AG04449 (cell line): ENCODE data around the gene OR52E6.

Source experiments
- CTCF ChIA-PET: fragments of 350-600 bp; formaldehyde crosslinking; extraction: SDS; loops from one replicate; lab custom pipeline; 2021; ENCODE audit warnings: antibody characterized with exemption; lab: Yijun Ruan, JAX
- POLR2A ChIA-PET: fragments of 400-600, 350-600 bp; formaldehyde crosslinking; extraction: SDS; loops from one replicate; lab custom pipeline; 2020; ENCODE audit warnings: antibody characterized with exemption, inconsistent platforms; lab: Yijun Ruan, JAX
- DNase-seq: peaks from one replicate; pipeline ENCODE4 v3.0.0-alpha.2; 2010; ENCODE audit warnings: low read depth, low spot score
- H3K4me3 ChIP-seq: 2 replicates; pipeline ENCODE4 v1.5.1; 2011; ENCODE audit warnings: low read depth, mild to moderate bottlenecking, control low read depth, low read length
- CTCF ChIP-seq: IDR thresholded peaks from one replicate; pipeline ENCODE4 v1.5.1; 2011; ENCODE audit warnings: mild to moderate bottlenecking, moderate library complexity, low read length, control low read depth, inconsistent platforms; ENCODE audit not compliant: insufficient read depth; ENCODE audit errors: missing control alignments

OR52E6 gene

GRCh38 chr11:5841797-5842196 lies at the start of gene OR52E6:
OR52E6 (minus strand) TSS chr11:5841897; CDS start chr11:5841897, 0 bp downstream.
- no peak for TF ChIP-seq CTCF
- POLR2A ChIA-PET: no interaction called here
- CTCF ChIA-PET: no interaction called here

GRCh38 chr11:5891216-5891800 lies 49.6 kb upstream of the OR52E6 start:
- no peak overlapping the region for H3K4me3 ChIP-seq
- no peak for DNase-seq
- no peak for TF ChIP-seq CTCF
- ChIA-PET CTCF (interaction anchor here (0.8 to 1.7 kb wide), 9 partner anchors 9 to 1704 kb away, joined by 3 to 10 read pairs (median 3); no protein-coding TSS in a partner anchor), POLR2A (no interaction called here)

More at GRCh38 chr11:5841797-5842196, at the start of gene OR52E6:
- no peak within 1 kb of the TSS for H3K4me3 ChIP-seq
- DNase-seq: no peak

GRCh38 chr11:5887661-5888060 lies 46.0 kb upstream of the OR52E6 start:
- ChIA-PET CTCF (no interaction called here), POLR2A (no interaction called here)
- TF ChIP-seq CTCF: no peak
- no peak for DNase-seq
- H3K4me3 ChIP-seq: no peak overlapping the region

- DNase-seq: no peak
- ChIA-PET CTCF (no interaction called here), POLR2A (no interaction called here)
- H3K4me3 ChIP-seq: no peak overlapping the region
- TF ChIP-seq CTCF: no peak
Observed at GRCh38 chr11:5887172-5887571, 45.5 kb upstream of the OR52E6 start.

- POLR2A ChIA-PET: no interaction called here
- no peak for TF ChIP-seq CTCF
- H3K4me3 ChIP-seq: no peak overlapping the region
- CTCF ChIA-PET: interaction anchor here (1.5 kb wide), 1 partner anchor 9 kb away, joined by 4 read pairs; no protein-coding TSS in a partner anchor
- DNase-seq: no peak
Observed at GRCh38 chr11:5881756-5882155, 40.1 kb upstream of the OR52E6 start.

GRCh38 chr11:5880329-5880728 lies 38.6 kb upstream of the OR52E6 start, which contains the start of gene OR52E4:
OR52E4 (plus strand) TSS chr11:5880629; CDS start chr11:5884293, 3,664 bp downstream.
- no peak for DNase-seq
- CTCF ChIA-PET: no interaction called here
- POLR2A ChIA-PET: no interaction called here
- no peak for TF ChIP-seq CTCF
- H3K4me3 ChIP-seq: no peak within 1 kb of the TSS
